IMR-90 (cell line): ENCODE measurements around the gene NANOS3.

Source experiments
- FOS ChIP-seq: fragments of 150-350 bp; IDR thresholded peaks from 2 replicates; pipeline ENCODE4 v1.6.1; 2016; ENCODE audit warnings: low read depth, low read length
- POLR2A ChIP-seq: IDR thresholded peaks from 2 replicates; pipeline ENCODE4 v1.6.1; 2012; ENCODE audit warnings: mild to moderate bottlenecking, low read depth, low read length
- TF ChIP-seq, protein P1 (sequence below): conservative IDR thresholded peaks from 2 replicates; pipeline ENCODE4 v1.5.1; 2012; ENCODE audit warnings: mild to moderate bottlenecking, low read depth, low read length, improper control_type of control experiment

DNA sequence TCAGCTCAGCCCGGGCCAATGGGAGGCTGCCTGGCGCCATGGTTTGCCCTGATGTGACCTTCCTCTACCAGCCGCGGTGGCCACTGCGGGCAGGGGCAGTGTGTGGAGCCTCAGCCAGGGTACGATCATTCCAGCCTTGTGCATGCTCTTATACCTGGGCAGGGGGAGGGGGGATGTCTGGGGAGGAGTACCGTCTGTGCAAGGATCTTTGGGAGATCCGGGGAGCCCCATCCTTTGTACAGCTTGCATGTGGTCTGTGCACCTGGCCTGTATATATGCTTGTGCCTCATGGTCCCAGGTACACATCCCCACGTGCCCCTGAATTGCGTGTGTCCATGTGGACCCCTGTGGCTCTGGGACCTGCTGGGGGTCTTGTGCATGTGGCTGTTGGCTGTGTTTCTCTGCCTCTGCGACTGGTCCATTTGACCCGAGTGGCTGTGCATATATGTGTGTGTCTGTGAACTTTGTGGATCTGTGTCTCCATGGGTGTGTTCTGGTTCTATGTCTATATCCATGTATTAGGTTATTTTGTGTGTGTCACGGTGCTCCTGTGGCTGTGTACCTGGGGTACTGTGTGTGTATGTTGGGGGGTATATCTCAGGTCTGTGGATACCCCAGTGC, 12.8 kb upstream of the NANOS3 start:
- TF ChIP-seq, protein P1, sequence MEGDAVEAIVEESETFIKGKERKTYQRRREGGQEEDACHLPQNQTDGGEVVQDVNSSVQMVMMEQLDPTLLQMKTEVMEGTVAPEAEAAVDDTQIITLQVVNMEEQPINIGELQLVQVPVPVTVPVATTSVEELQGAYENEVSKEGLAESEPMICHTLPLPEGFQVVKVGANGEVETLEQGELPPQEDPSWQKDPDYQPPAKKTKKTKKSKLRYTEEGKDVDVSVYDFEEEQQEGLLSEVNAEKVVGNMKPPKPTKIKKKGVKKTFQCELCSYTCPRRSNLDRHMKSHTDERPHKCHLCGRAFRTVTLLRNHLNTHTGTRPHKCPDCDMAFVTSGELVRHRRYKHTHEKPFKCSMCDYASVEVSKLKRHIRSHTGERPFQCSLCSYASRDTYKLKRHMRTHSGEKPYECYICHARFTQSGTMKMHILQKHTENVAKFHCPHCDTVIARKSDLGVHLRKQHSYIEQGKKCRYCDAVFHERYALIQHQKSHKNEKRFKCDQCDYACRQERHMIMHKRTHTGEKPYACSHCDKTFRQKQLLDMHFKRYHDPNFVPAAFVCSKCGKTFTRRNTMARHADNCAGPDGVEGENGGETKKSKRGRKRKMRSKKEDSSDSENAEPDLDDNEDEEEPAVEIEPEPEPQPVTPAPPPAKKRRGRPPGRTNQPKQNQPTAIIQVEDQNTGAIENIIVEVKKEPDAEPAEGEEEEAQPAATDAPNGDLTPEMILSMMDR = no peak
- TF ChIP-seq FOS (no peak), POLR2A (no peak)
